ENCODE results near the gene LRRC10. TPM values are rescaled to one million over a fixed set of nuclear protein-coding genes. Genes with fewer than 3 reads are reported as not detected.

LRRC10 gene
- not detected in 2 replicates for total RNA-seq (2014; rRNA removed; shearing (Covaris generic); ENCODE audit: low replicate concordance)

GRCh38 chr12:69610729-69611128 lies at the start of gene LRRC10:
Gene LRRC10 (minus strand): TSS chr12:69610907. CDS start chr12:69610838, 69 bp downstream.
- in situ Hi-C loops (cut with HindIII; ENCODE audit: low pct_unique_long_range_greater_than_20kb, low sequenced_read_pairs): no loop called here

GRCh38 chr12:69660164-69660863 lies 49.6 kb upstream of the LRRC10 start:
- no peak for DNase-seq (ENCODE audit: low read depth)
- in situ Hi-C loops (cut with HindIII; ENCODE audit: low pct_unique_long_range_greater_than_20kb, low sequenced_read_pairs): no loop called here

More at GRCh38 chr12:69610729-69611128, at the start of gene LRRC10:
- DNase-seq (ENCODE audit: low read depth): no peak

- no peak for DNase-seq (ENCODE audit: low read depth)
- in situ Hi-C loops (cut with HindIII; ENCODE audit: low pct_unique_long_range_greater_than_20kb, low sequenced_read_pairs): no loop called here
These were observed 47.5 kb upstream of the LRRC10 start for GRCh38 chr12:69658203-69658602.

GRCh38 chr12:69657376-69658137 lies 46.9 kb upstream of the LRRC10 start:
- in situ Hi-C loops (cut with HindIII; ENCODE audit: low pct_unique_long_range_greater_than_20kb, low sequenced_read_pairs): no loop called here
- peak; percentile 96 for DNase-seq (ENCODE audit: low read depth)

- in situ Hi-C loops (cut with HindIII; ENCODE audit: low pct_unique_long_range_greater_than_20kb, low sequenced_read_pairs): no loop called here
These were observed 45.1 kb upstream of the LRRC10 start for GRCh38 chr12:69655616-69656340.

GRCh38 chr12:69653703-69654102 lies 43.0 kb upstream of the LRRC10 start:
- in situ Hi-C loops (cut with HindIII; ENCODE audit: low pct_unique_long_range_greater_than_20kb, low sequenced_read_pairs): no loop called here
- no peak for DNase-seq (ENCODE audit: low read depth)

More at GRCh38 chr12:69655616-69656340, 45.1 kb upstream of the LRRC10 start:
- DNase-seq (ENCODE audit: low read depth): peak; percentile 53

- in situ Hi-C loops (cut with HindIII; ENCODE audit: low pct_unique_long_range_greater_than_20kb, low sequenced_read_pairs): no loop called here
- no peak for DNase-seq (ENCODE audit: low read depth)
These were observed 41.2 kb upstream of the LRRC10 start for GRCh38 chr12:69651922-69652321.

GRCh38 chr12:69649529-69649928 lies 38.8 kb upstream of the LRRC10 start:
- DNase-seq (ENCODE audit: low read depth): no peak
- in situ Hi-C loops (cut with HindIII; ENCODE audit: low pct_unique_long_range_greater_than_20kb, low sequenced_read_pairs): no loop called here

- in situ Hi-C loops (cut with HindIII; ENCODE audit: low pct_unique_long_range_greater_than_20kb, low sequenced_read_pairs): no loop called here
- peak; percentile 36 for DNase-seq (ENCODE audit: low read depth)
These were observed 37.8 kb upstream of the LRRC10 start for GRCh38 chr12:69648476-69648875.

- in situ Hi-C loops (cut with HindIII; ENCODE audit: low pct_unique_long_range_greater_than_20kb, low sequenced_read_pairs): no loop called here
- DNase-seq (ENCODE audit: low read depth): no peak
These were observed 36.5 kb upstream of the LRRC10 start for GRCh38 chr12:69647178-69647577.

- in situ Hi-C loops (cut with HindIII; ENCODE audit: low pct_unique_long_range_greater_than_20kb, low sequenced_read_pairs): no loop called here
- DNase-seq (ENCODE audit: low read depth): no peak
These were observed 34.3 kb upstream of the LRRC10 start for GRCh38 chr12:69645031-69645430.

- no peak for DNase-seq (ENCODE audit: low read depth)
- in situ Hi-C loops (cut with HindIII; ENCODE audit: low pct_unique_long_range_greater_than_20kb, low sequenced_read_pairs): no loop called here
These were observed 33.8 kb upstream of the LRRC10 start for GRCh38 chr12:69644511-69644910.

- in situ Hi-C loops (cut with HindIII; ENCODE audit: low pct_unique_long_range_greater_than_20kb, low sequenced_read_pairs): no loop called here
- no peak for DNase-seq (ENCODE audit: low read depth)
These were observed 31.8 kb upstream of the LRRC10 start for GRCh38 chr12:69642531-69642930.

- DNase-seq (ENCODE audit: low read depth): no peak
- in situ Hi-C loops (cut with HindIII; ENCODE audit: low pct_unique_long_range_greater_than_20kb, low sequenced_read_pairs): no loop called here
These were observed 30.8 kb upstream of the LRRC10 start for GRCh38 chr12:69641546-69641945.

- peak; percentile 47 for DNase-seq (ENCODE audit: low read depth)
- in situ Hi-C loops (cut with HindIII; ENCODE audit: low pct_unique_long_range_greater_than_20kb, low sequenced_read_pairs): no loop called here
These were observed 28.8 kb upstream of the LRRC10 start for GRCh38 chr12:69639400-69640016.

GRCh38 chr12:69633061-69633460 lies 22.4 kb upstream of the LRRC10 start:
- no peak for DNase-seq (ENCODE audit: low read depth)
- in situ Hi-C loops (cut with HindIII; ENCODE audit: low pct_unique_long_range_greater_than_20kb, low sequenced_read_pairs): no loop called here

GRCh38 chr12:69630191-69630590 lies 19.5 kb upstream of the LRRC10 start:
- no peak for DNase-seq (ENCODE audit: low read depth)
- in situ Hi-C loops (cut with HindIII; ENCODE audit: low pct_unique_long_range_greater_than_20kb, low sequenced_read_pairs): no loop called here

GRCh38 chr12:69627501-69627900 lies 16.8 kb upstream of the LRRC10 start:
- DNase-seq (ENCODE audit: low read depth): no peak
- in situ Hi-C loops (cut with HindIII; ENCODE audit: low pct_unique_long_range_greater_than_20kb, low sequenced_read_pairs): no loop called here

Measured in Caki2 (cell line).